GM12873 (cell line): Measurements from ENCODE around the gene ACSF2.

Experiments
- CTCF ChIP-seq: IDR thresholded peaks from 2 replicates; pipeline ENCODE4 v1.5.1; 2012; ENCODE audit warnings: low read depth, mild to moderate bottlenecking, moderate library complexity, low read length, control low read depth; ENCODE audit not compliant: insufficient read depth; ENCODE audit errors: missing control alignments

Gene ACSF2

DNA sequence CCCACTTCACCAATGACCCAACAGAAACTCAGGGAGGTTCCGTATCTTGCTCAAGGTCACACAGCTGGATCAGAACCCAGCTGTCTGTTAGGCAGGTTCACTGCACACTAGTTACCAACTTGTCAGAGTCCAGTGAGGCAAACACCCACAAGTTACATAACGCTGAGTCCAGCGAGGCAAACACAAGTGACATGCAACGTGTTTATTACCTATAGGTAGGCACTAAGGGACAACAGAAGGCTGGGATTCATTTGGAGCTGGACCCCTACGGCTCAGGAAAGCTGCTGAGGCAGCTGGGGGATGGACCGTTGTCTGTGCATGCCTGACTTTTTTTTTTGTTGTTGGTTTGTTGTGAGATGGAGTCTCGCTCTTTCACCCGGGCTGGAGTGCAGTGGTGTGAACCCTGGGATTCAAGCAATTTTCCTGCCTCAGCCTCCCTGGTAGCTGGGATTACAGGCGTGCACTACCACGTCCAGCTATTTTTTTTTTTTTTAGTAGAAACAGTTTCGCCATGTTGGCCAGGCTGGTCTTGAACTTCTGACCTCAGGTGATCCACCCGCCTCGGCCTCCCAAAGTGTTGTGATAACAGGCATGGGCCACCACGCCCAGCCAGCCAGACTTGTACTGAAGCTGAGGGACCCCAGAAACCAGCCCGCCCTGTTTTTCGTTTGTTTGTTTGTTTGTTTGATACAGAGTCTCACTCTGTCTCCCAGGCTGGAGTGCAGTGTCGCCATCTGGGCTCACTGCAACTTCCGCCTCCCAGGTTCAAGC lies 50.7 kb downstream of the ACSF2 start:
- no peak for TF ChIP-seq CTCF

DNA sequence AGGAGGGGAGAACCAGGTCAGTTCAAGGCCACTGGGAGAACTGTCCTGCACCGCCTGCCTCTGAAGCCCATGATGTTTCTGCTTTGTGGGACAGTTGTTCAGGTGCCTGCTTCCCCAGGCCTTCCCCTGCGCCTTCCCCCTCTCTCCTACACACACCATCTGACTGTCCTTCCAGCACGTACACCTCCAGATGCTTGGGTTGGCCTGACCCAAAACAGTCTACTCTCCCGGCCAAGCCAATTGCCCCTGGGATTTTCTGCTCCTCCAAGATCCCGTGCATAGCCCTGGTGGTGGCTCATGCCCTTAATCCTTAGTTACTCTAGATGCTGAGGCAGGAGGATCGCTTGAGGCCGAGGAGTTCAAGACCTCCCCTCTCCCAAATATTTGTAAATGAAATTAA lies 52.0 kb downstream of the ACSF2 start:
- TF ChIP-seq CTCF: no peak

DNA sequence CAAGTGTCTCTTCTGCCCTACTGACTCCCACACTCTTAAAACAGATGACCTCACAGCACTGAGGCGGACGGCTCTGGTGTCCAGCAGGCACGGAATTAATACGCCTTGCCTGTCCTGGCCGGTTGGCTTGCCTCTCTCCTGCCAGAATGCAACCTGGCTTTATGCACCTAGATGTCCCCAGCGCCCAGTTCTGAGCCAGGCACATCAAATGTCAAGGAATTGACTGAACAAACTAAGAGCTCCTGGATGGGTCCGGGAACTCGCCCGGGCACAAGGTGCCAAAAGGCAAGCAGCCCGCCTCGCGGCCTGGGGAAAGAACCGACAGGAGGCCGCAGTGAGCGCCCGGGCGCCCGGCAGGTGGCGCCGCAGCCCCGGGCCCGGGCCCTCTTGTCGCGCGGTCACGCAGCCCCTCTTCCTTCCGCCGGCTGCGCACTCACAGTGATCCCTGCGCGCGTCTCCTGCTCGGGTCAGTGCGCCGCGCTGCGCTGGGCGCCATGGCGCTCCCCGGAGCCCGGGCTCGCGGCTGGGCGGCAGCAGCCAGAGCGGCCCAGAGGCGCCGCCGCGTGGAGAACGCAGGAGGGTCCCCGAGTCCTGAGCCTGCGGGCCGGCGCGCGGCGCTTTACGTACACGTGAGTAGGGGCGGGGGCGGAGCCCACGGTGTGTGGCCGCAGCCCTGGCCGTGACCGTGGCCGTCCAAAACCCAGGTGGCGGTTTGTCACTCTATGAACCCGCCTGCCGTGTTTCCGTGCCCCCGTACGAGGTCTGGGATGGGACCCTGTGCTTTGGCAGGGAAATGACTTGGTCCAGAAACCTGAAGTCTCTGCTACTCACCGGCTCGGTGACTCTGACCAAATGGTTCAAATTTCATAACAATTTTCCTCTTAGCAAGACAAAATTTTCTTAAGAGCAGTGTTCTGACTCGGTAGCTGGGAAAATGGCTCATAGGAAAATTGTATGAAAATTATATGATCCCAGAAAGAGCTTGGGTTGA lies 52.7 kb downstream of the ACSF2 start, which contains the start of gene RSAD1:
Gene RSAD1 (plus strand): TSS at position 470 of the 991 bp plus-strand sequence. CDS start 25 bp downstream, at position 495.
- TF ChIP-seq CTCF: peak; percentile 85

DNA sequence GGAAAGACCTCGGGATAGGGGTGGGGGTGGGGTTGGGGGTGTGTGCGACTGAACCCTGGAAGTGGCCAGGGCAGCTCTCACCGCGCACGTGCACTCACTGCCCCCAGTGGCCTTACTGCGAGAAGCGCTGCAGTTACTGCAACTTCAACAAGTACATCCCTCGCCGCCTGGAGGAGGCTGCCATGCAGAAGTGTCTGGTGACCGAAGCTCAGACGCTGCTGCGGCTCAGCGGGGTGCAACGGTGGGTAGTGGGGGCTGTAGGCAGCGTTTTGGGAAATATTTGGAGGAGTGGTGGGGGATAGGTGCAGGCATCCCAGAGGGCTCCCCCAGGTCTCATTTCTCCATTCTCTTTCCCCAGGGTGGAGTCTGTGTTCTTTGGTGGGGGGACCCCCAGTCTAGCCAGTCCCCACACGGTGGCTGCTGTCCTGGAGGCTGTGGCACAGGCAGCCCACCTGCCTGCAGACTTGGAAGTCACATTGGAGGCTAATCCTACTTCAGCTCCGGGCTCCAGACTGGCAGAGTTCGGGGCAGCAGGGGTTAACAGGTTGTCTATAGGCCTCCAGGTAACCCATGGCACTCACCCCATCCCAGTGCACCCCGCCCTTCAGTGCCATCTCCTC lies 53.6 kb downstream of the ACSF2 start:
- peak; percentile 77 for TF ChIP-seq CTCF

DNA sequence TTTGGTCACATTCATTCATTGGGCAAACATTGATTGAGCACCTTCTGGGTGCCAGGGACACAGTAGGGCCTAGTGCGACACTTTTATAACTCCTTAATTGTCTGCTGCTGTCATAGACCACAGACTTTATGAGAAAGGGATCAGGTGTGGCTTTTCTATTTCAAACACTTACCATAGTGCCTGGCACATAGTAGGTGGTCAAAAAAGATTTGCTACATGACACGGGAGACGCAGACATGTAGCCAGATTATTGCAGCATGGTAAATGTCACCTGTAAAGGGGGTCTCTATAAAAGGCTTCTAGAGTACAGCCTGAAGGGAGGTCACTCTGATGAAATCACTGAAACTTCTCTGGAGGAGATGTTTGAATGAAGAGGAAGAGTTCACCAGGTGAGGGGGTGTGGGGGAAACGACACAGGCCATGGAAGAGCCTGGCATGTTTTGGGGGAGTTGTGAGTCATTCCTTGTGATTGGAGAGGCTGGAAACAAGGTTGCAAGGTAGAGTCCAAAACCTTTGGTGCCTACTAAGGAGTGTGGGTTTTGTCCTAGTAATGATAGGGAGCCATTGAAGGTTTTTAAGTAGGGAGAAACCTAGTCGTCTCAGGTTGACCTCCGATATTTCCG lies 54.2 kb downstream of the ACSF2 start:
- TF ChIP-seq CTCF: no peak

GRCh38 chr17:50480854-50481490 lies 55.0 kb downstream of the ACSF2 start:
- no peak for TF ChIP-seq CTCF
